ENCODE results near the gene FCHO2. TPM values are rescaled to one million over a fixed set of nuclear protein-coding genes. Genes with fewer than 3 reads are reported as not detected.

Gene FCHO2
- total RNA-seq, 3 donors from 2014 or later: 49.5 to 57.6 (median 56.7) TPM

- Histone ChIP-seq H3K4me3 (no peak overlapping the region), H3K36me3 (ENCODE audit: low read depth) (no peaks in the 10 kb centered on the region), H3K9me3 (no peaks in the 10 kb centered on the region), H3K4me1 (ENCODE audit: low read depth) (no peaks in the 10 kb centered on the region)
- DNase-seq (no peak), ATAC-seq (no peak)
- TF ChIP-seq, protein P1, sequence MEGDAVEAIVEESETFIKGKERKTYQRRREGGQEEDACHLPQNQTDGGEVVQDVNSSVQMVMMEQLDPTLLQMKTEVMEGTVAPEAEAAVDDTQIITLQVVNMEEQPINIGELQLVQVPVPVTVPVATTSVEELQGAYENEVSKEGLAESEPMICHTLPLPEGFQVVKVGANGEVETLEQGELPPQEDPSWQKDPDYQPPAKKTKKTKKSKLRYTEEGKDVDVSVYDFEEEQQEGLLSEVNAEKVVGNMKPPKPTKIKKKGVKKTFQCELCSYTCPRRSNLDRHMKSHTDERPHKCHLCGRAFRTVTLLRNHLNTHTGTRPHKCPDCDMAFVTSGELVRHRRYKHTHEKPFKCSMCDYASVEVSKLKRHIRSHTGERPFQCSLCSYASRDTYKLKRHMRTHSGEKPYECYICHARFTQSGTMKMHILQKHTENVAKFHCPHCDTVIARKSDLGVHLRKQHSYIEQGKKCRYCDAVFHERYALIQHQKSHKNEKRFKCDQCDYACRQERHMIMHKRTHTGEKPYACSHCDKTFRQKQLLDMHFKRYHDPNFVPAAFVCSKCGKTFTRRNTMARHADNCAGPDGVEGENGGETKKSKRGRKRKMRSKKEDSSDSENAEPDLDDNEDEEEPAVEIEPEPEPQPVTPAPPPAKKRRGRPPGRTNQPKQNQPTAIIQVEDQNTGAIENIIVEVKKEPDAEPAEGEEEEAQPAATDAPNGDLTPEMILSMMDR (IDR thresholded peaks at IDR 0.05): no peak
- intact Hi-C loops (cut with DNase I, micrococcal nuclease): no loop called here
Observed at GRCh38 chr5:73106335-73106734, 150.5 kb downstream of the FCHO2 start.

DNA sequence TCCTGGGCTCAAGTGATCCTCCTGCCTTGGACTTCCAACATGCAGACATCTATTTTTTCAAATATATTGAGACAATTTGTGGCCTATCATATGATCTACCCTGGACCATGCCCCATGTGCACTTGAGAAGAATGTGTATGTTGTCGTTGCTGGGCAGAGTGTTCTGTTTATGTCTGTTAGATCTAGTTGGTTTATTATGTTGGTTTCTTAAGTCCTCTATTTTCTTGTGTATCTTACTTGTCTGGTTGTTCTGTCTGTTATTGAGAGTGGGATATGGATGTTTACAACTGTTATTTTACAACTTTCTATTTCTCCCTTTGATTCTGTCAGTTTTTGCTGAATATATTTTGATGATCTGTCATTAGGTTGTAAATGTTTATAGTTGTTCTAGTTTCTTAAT, 154.3 kb downstream of the FCHO2 start:
- no peak overlapping the region for H3K4me3 ChIP-seq
- intact Hi-C loops (cut with DNase I, micrococcal nuclease): no loop called here
- no peak for DNase-seq
- TF ChIP-seq, protein P1 (IDR thresholded peaks at IDR 0.05): no peak
- no peak for ATAC-seq
- H3K9me3 ChIP-seq: no peaks in the 10 kb centered on the region
- H3K36me3 ChIP-seq (ENCODE audit: low read depth): no peaks in the 10 kb centered on the region
- H3K4me1 ChIP-seq (ENCODE audit: low read depth): peaks cover 8% of the 10 kb centered on the region

DNA sequence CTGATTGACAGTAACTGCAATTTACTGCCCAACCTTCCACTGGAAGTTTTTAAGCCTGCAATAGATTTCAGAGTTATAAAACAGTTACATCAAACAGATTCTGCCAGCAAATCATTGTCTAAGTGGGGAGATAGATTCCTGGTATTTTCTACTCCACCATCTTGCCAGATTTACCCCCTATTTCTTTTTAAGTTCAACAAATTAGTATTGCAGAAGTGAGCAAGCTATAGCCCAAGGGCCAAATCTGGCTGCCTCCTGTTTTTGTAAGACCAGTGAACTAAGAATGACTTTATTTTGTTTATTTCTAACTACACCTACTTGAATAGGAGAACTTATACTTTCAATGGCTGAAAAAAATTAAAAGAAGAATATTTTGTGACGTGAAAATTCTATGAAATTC, 155.7 kb downstream of the FCHO2 start:
- ATAC-seq (no peak), DNase-seq (no peak)
- intact Hi-C loops (cut with DNase I, micrococcal nuclease): no loop called here
- peaks cover 19% of the 10 kb centered on the region for H3K4me1 ChIP-seq (ENCODE audit: low read depth)
- H3K9me3 ChIP-seq: no peaks in the 10 kb centered on the region
- TF ChIP-seq, protein P1 (IDR thresholded peaks at IDR 0.05): no peak
- no peak overlapping the region for H3K4me3 ChIP-seq
- no peaks in the 10 kb centered on the region for H3K36me3 ChIP-seq (ENCODE audit: low read depth)

- TF ChIP-seq, protein P1 (IDR thresholded peaks at IDR 0.05): no peak
- Histone ChIP-seq H3K4me1 (ENCODE audit: low read depth) (peaks cover 19% of the 10 kb centered on the region), H3K9me3 (no peaks in the 10 kb centered on the region), H3K36me3 (ENCODE audit: low read depth) (no peaks in the 10 kb centered on the region), H3K4me3 (no peak overlapping the region)
- ATAC-seq (no peak), DNase-seq (no peak)
- intact Hi-C loops (cut with DNase I, micrococcal nuclease): no loop called here
Observed at GRCh38 chr5:73112359-73112758, 156.5 kb downstream of the FCHO2 start.

DNA sequence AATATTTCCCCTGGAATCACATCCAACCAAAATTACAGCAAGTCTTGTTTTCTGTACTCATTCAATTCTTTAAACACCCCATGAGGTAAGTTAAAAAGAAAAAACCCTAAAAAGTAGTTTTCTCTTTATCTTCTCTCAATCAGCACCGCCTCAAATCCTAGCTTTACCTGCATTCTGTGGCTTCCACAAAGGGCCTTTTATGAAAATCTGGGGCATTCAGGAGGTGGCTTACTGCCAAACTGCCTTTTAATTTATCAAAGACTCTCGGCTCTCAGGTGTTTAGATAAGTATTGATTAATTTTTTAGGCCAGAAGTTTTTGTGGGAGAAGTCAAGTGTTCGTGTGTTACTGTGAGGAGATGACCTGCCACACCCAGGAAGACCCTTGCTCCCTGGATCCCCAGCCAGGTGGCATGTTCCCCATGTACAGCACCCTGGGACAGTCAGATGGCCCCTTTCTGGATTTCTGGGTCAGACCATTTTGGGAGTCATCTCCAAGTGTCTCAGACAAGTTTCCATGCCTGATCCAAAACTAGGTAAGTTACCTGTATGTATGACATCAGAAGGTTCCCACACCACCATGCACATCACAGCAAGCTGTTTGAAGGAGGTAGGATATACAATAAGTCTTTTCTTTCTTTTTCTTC, 158.3 kb downstream of the FCHO2 start:
- TF ChIP-seq, protein P1 (IDR thresholded peaks at IDR 0.05): no peak
- intact Hi-C loops (cut with DNase I, micrococcal nuclease): no loop called here
- H3K9me3 ChIP-seq: no peaks in the 10 kb centered on the region
- DNase-seq (no peak), ATAC-seq (no peak)
- H3K36me3 ChIP-seq (ENCODE audit: low read depth): no peaks in the 10 kb centered on the region
- H3K4me1 ChIP-seq (ENCODE audit: low read depth): peaks cover 28% of the 10 kb centered on the region
- no peak overlapping the region for H3K4me3 ChIP-seq

Data from mucosa of descending colon (tissue), 3 donors.